M059J (cell line): Measurements from ENCODE around the gene CHRND. TPM values are rescaled to one million over a fixed set of nuclear protein-coding genes. Genes with fewer than 3 reads are reported as not detected.

ENCODE experiments used
- DNase-seq: peaks from one replicate; pipeline ENCODE4 v3.0.0-alpha.2; 2012; ENCODE audit warnings: low read depth
- total RNA-seq: library from RNA; depleted of rRNA; stranded (reverse); fragments of >200 nt; shearing (Covaris generic); gene quantifications from 2 replicates; pipeline ENCODE4 v1.2.3, GENCODE V29; 2014

Gene CHRND
- total RNA-seq, 1 experiment from 2014 or later, result not detected

GRCh38 chr2:232502911-232503808 lies 22.8 kb upstream of the CHRND start:
- no peak for DNase-seq

- DNase-seq, result no peak
Measured at GRCh38 chr2:232503809-232504323, 22.1 kb upstream of the CHRND start.

- DNase-seq, result peak; percentile 29
Measured at GRCh38 chr2:232504438-232504837, 21.5 kb upstream of the CHRND start.

GRCh38 chr2:232505856-232506255 lies 20.1 kb upstream of the CHRND start:
- DNase-seq, result no peak

- no peak for DNase-seq
Measured at GRCh38 chr2:232506709-232507108, 19.3 kb upstream of the CHRND start.

GRCh38 chr2:232508251-232508650 lies 17.7 kb upstream of the CHRND start:
- DNase-seq, result no peak

- no peak for DNase-seq
Measured at GRCh38 chr2:232511336-232511890, 14.5 kb upstream of the CHRND start.

- no peak for DNase-seq
Measured at GRCh38 chr2:232512602-232513001, 13.4 kb upstream of the CHRND start.

GRCh38 chr2:232513353-232513752 lies 12.6 kb upstream of the CHRND start:
- no peak for DNase-seq

- no peak for DNase-seq
Measured at GRCh38 chr2:232515639-232516038, 10.3 kb upstream of the CHRND start.

- DNase-seq, result no peak
Measured at GRCh38 chr2:232516551-232516950, 9.4 kb upstream of the CHRND start.

GRCh38 chr2:232518844-232519243 lies 7.1 kb upstream of the CHRND start:
- DNase-seq, result no peak

GRCh38 chr2:232519581-232520438 lies 6.2 kb upstream of the CHRND start, which contains the start of gene PRSS56:
PRSS56 (plus strand) TSS chr2:232520388; CDS start chr2:232520599, 211 bp downstream.
- no peak for DNase-seq

GRCh38 chr2:232520489-232520888 lies 5.5 kb upstream of the CHRND start:
- no peak for DNase-seq

GRCh38 chr2:232521098-232521497 lies 4.9 kb upstream of the CHRND start:
- DNase-seq, result no peak

- DNase-seq, result no peak
Measured at GRCh38 chr2:232521959-232522622, 3.9 kb upstream of the CHRND start.

- DNase-seq, result no peak
Measured at GRCh38 chr2:232522623-232523401, 3.1 kb upstream of the CHRND start.

- DNase-seq, result no peak
Measured at GRCh38 chr2:232523402-232523681, 2.6 kb upstream of the CHRND start.

GRCh38 chr2:232523682-232524597 lies 2.0 kb upstream of the CHRND start:
- no peak for DNase-seq

- DNase-seq, result no peak
Measured at GRCh38 chr2:232524771-232525170, 1.2 kb upstream of the CHRND start.
